ENCODE data around the gene GRIA4. TPM values are rescaled to one million over a fixed set of nuclear protein-coding genes. Genes with fewer than 3 reads are reported as not detected.
A peak's percentile ranks its signal among the peaks of the same experiment; 100 is the strongest.

GRIA4 gene
- total and polyA plus RNA-seq, 2 of the 13 experiments (the other 11 are each of a cell fraction or from before 2014, with no cell fraction given), result not detected

DNA sequence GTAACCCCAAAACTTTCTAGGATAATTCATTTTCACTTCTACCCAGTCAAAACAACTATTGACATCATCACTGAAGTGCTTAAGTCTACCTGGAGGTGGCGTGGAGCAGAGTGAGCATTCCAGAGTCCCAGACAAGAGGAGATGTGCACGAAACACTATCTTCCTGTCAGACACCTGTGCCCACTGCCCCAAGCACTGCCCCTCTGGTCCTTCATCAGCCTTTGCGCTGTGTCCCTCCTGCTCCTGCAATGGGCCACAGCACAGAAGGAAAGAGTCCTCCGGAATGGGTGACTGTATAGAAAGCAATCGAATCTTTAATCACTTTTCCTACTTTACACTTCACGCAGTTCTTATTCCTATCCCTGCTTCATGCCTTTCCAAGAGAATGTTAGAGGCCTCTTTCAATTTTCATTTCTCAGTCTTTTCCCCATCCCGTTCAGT lies 512 bp upstream of the GRIA4 start:
- no peak for FAIRE-seq
- peak; percentile 97 for ATAC-seq
- H3K27ac ChIP-seq (ENCODE audit: extremely low read length, insufficient read depth, low read length), result no peak overlapping the region
- DNase-seq (ENCODE audit: low spot score), result peak; percentile 8
- no peak overlapping the region for H2AFZ ChIP-seq (ENCODE audit: low read length)
- POLR2A ChIA-PET, result no interaction called here
- CTCF ChIA-PET (ENCODE audit: low intra/inter-chr PET ratio, low total read pairs), result no interaction called here
- H3K79me2 ChIP-seq (ENCODE audit: insufficient read depth, low read length), result no peaks in the 10 kb centered on the region
- H3K9me3 ChIP-seq (ENCODE audit: low read length), result no peaks in the 10 kb centered on the region
- H3K27me3 ChIP-seq (ENCODE audit: control insufficient read depth in 1 of 2, insufficient read depth in 2 of 2, low read length in 2 of 2), result peaks cover 0 to 6% of the 10 kb centered on the region in 2 experiments; a peak in 2 of 5 replicates
- BruUV-seq (replicated peaks), result no TSS peak
- TF ChIP-seq, protein P1, sequence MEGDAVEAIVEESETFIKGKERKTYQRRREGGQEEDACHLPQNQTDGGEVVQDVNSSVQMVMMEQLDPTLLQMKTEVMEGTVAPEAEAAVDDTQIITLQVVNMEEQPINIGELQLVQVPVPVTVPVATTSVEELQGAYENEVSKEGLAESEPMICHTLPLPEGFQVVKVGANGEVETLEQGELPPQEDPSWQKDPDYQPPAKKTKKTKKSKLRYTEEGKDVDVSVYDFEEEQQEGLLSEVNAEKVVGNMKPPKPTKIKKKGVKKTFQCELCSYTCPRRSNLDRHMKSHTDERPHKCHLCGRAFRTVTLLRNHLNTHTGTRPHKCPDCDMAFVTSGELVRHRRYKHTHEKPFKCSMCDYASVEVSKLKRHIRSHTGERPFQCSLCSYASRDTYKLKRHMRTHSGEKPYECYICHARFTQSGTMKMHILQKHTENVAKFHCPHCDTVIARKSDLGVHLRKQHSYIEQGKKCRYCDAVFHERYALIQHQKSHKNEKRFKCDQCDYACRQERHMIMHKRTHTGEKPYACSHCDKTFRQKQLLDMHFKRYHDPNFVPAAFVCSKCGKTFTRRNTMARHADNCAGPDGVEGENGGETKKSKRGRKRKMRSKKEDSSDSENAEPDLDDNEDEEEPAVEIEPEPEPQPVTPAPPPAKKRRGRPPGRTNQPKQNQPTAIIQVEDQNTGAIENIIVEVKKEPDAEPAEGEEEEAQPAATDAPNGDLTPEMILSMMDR (CRISPR knock-in tag; IDR thresholded peaks at IDR 0.05), result 0 out of 2 replicates have a peak, but pooled peaks have one; percentile 21
- TF ChIP-seq U2AF1 (optimal IDR thresholded peaks at IDR 0.05; ENCODE audit: low read depth, low read length) (no peak), STAG1 (CRISPR knock-in tag; IDR thresholded peaks at IDR 0.05) (0 out of 2 replicates have a peak, but pooled peaks have one; percentile 15)
- no peak overlapping the region for H3K9ac ChIP-seq (ENCODE audit: insufficient read depth, low read depth, low read length)
- H3K36me3 ChIP-seq (replicated peaks in 1 of 2; ENCODE audit: control insufficient read depth in 1 of 2, insufficient read depth in 2 of 2, low read length in 2 of 2), result no peaks in the 10 kb centered on the region
- H3K4me1 ChIP-seq (ENCODE audit: insufficient read depth, low read length), result no peaks in the 10 kb centered on the region
- no peak overlapping the region for H3K4me3 ChIP-seq (replicated peaks in 1 of 3; ENCODE audit: insufficient read depth in 1 of 3, low read depth in 2 of 3, low read length in 3 of 3)
- intact Hi-C loops (cut with micrococcal nuclease; ENCODE audit: unreplicated experiment) (no loop called here), in situ Hi-C loops (cut with HindIII; ENCODE audit: extremely low pct_ligation_motif_present, low pct_unique_long_range_greater_than_20kb) (no loop called here)
- WGBS (ENCODE audit: low lambda C conversion rate), result 17% methylated on average over 7 of the region's 7 CpGs
- no peak overlapping the region for H3K4me2 ChIP-seq (ENCODE audit: low read depth, low read length)
- H4K20me1 ChIP-seq (ENCODE audit: insufficient read depth, low read length), result no peaks in the 10 kb centered on the region

DNA sequence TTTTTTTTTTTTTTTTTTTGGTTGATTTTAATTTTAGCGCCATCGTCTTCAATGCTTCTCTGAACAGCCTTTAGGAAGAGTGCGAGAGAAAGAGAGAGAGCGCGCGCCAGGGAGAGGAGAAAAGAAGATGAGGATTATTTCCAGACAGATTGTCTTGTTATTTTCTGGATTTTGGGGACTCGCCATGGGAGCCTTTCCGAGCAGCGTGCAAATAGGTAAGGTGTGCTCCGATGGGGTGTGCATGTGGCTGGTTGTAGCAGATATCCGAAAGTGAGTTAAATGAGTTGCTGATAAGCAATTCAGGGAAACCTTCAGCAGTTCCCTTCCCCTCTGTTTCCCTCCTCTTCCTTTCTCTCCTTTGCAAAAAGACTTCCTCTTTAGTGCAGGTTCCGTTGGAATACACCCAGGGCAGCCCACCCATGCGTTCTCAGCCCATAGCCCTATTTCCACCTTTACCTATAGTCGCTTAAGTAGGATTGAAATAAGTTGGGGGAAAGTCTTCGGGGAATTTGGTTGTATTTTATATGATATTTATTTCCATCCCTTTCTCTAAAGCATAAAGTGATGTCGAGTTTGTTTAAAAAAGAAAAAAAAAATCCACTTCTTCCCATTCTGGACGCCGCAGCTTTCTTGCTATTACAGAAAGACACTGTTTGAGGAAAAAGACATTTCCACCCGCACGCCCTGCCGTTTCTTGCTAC lies 1.1 kb downstream of the GRIA4 start:
- in situ Hi-C loops (cut with HindIII; ENCODE audit: extremely low pct_ligation_motif_present, low pct_unique_long_range_greater_than_20kb) (no loop called here), intact Hi-C loops (cut with micrococcal nuclease; ENCODE audit: unreplicated experiment) (no loop called here)
- Histone ChIP-seq H4K20me1 (ENCODE audit: insufficient read depth, low read length) (no peaks in the 10 kb centered on the region), H3K36me3 (replicated peaks in 1 of 2; ENCODE audit: control insufficient read depth in 1 of 2, insufficient read depth in 2 of 2, low read length in 2 of 2) (no peaks in the 10 kb centered on the region), H3K27me3 (ENCODE audit: control insufficient read depth in 1 of 2, insufficient read depth in 2 of 2, low read length in 2 of 2) (peaks cover 0 to 6% of the 10 kb centered on the region in 2 experiments; a peak in 2 of 5 replicates), H3K4me2 (ENCODE audit: low read depth, low read length) (no peak overlapping the region), H3K27ac (ENCODE audit: extremely low read length, insufficient read depth, low read length) (no peak overlapping the region), H3K4me3 (replicated peaks in 1 of 3; ENCODE audit: insufficient read depth in 1 of 3, low read depth in 2 of 3, low read length in 3 of 3) (no peak overlapping the region), H3K9me3 (ENCODE audit: low read length) (no peaks in the 10 kb centered on the region), H3K79me2 (ENCODE audit: insufficient read depth, low read length) (no peaks in the 10 kb centered on the region), H3K4me1 (ENCODE audit: insufficient read depth, low read length) (no peaks in the 10 kb centered on the region), H3K9ac (ENCODE audit: insufficient read depth, low read depth, low read length) (no peak overlapping the region), H2AFZ (ENCODE audit: low read length) (no peak overlapping the region)
- FAIRE-seq, result no peak
- 19% methylated on average over 21 of the region's 21 CpGs for WGBS (ENCODE audit: low lambda C conversion rate)
- no peak for TF ChIP-seq ELF4 (CRISPR knock-in tag; IDR thresholded peaks at IDR 0.05; ENCODE audit: borderline replicate concordance)
- no peak for TF ChIP-seq ZNF75D (CRISPR knock-in tag; IDR thresholded peaks at IDR 0.05; ENCODE audit: borderline replicate concordance)
- TF ChIP-seq, protein P2, sequence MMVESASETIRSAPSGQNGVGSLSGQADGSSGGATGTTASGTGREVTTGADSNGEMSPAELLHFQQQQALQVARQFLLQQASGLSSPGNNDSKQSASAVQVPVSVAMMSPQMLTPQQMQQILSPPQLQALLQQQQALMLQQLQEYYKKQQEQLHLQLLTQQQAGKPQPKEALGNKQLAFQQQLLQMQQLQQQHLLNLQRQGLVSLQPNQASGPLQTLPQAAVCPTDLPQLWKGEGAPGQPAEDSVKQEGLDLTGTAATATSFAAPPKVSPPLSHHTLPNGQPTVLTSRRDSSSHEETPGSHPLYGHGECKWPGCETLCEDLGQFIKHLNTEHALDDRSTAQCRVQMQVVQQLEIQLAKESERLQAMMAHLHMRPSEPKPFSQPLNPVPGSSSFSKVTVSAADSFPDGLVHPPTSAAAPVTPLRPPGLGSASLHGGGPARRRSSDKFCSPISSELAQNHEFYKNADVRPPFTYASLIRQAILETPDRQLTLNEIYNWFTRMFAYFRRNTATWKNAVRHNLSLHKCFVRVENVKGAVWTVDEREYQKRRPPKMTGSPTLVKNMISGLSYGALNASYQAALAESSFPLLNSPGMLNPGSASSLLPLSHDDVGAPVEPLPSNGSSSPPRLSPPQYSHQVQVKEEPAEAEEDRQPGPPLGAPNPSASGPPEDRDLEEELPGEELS (CRISPR knock-in tag; IDR thresholded peaks at IDR 0.05), result no peak
- TF ChIP-seq ZKSCAN1 (IDR thresholded peaks at IDR 0.05; ENCODE audit: low read length), result no peak
- TF ChIP-seq CEBPG (CRISPR knock-in tag; IDR thresholded peaks at IDR 0.05), result no peak
- ATAC-seq, result no peak
- DNase-seq (ENCODE audit: low spot score), result no peak
- CTCF ChIA-PET (ENCODE audit: low intra/inter-chr PET ratio, low total read pairs), result no interaction called here
- POLR2A ChIA-PET, result no interaction called here
- no TSS peak for BruUV-seq (replicated peaks)
